AG04450 (cell line): ENCODE measurements around the gene MXRA7. TPM values are rescaled to one million over a fixed set of nuclear protein-coding genes. Genes with fewer than 3 reads are reported as not detected.

ENCODE experiments used
- CTCF ChIA-PET: fragments of 300-600, 350-600 bp; formaldehyde crosslinking; extraction: SDS; loops from one replicate; lab custom pipeline; 2022; ENCODE audit warnings: antibody characterized with exemption, inconsistent platforms; lab: Charles Lee
- POLR2A ChIA-PET: fragments of 350-600 bp; formaldehyde crosslinking; extraction: SDS; loops from one replicate; lab custom pipeline; 2021; ENCODE audit warnings: antibody characterized with exemption, inconsistent platforms; lab: Yijun Ruan, JAX
- DNase-seq: peaks from one replicate; pipeline ENCODE4 v3.0.0-alpha.2; 2011; ENCODE audit warnings: low read depth, low spot score
- H3K27ac ChIP-seq: one replicate; pipeline ENCODE4 v1.5.1; 2012; ENCODE audit warnings: low read depth, low read length, control low read depth
- H3K27me3 ChIP-seq: one replicate; pipeline ENCODE4 v1.6.0; 2012; ENCODE audit warnings: low read length; ENCODE audit not compliant: control insufficient read depth, insufficient read depth
- H3K4me3 ChIP-seq: 2 replicates; pipeline ENCODE4 v1.5.1; 2011; ENCODE audit warnings: mild to moderate bottlenecking, low read depth, low read length, control low read depth
- H3K9me3 ChIP-seq: 2 replicates; pipeline ENCODE4 v1.5.1; 2012; ENCODE audit warnings: low read length; ENCODE audit not compliant: control insufficient read depth, insufficient read depth
- CTCF ChIP-seq: IDR thresholded peaks from 2 replicates; pipeline ENCODE4 v1.5.1; 2011; ENCODE audit warnings: low read depth, low read length, control low read depth, inconsistent platforms
- polyA plus RNA-seq: library from polyadenylated mRNA; depleted of rRNA; stranded (reverse); fragments of >200 nt; gene quantifications from 2 replicates; pipeline ENCODE4 v1.2.3, GENCODE V29; 2011

Gene MXRA7
- polyA plus RNA-seq, 1 experiment = 222 TPM

GRCh38 chr17:76684756-76685155 is 26.0 kb downstream of the MXRA7 start:
- Histone ChIP-seq H3K27me3 (no peaks in the 10 kb centered on the region), H3K27ac (no peak overlapping the region), H3K4me3 (no peak overlapping the region), H3K9me3 (no peaks in the 10 kb centered on the region)
- no peak for TF ChIP-seq CTCF
- ChIA-PET POLR2A (interaction anchor here (0.6 to 0.8 kb wide), 3 partner anchors 11 to 102 kb away, joined by 3 to 8 read pairs (median 5); no protein-coding TSS in a partner anchor), CTCF (interaction anchor here (1.5 kb wide), 1 partner anchor 127 kb away, joined by 3 read pairs; no protein-coding TSS in a partner anchor)
- no peak for DNase-seq

DNA sequence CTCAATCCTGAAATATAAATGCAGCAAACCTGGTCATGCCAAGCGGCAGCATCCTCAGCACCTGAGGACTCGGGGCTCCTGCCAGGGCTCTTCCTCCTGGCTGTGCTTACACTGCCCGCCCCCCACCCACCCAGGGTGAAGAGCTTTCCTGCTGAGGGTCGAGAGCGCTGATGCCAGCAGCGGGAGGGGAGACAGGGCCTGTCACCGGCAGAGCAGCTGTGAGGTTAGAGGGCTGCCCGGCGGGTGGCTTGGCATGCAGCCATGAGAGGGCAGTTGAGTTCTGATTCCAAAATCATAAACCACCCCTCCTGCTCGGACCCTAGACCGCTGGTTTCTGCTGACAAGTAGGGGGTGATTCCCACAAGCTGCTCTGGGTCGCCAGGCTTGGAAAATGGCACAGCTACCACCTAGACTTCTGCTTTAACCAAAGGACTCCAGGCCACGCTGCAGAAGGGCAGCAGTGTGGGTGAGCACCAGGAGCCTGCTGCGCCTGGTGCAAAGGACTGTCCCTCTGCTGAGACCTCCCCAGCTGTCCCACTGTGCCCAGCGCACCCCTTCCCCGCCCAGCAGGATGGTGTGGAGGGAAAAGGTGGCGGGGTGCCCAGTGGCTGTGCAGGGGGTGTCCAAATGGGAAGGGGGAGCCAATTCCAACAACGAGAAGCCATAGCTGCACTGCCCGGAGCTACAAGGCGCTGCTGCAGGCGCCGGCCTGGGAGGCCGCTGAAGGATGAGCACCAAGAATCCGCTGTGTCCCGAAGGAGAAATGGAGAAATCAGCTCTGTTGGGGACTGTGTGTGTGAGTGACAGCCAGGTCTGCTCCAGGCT is 26.6 kb downstream of the MXRA7 start:
- no peaks in the 10 kb centered on the region for H3K27me3 ChIP-seq
- H3K27ac ChIP-seq = no peak overlapping the region
- no peak for DNase-seq
- H3K4me3 ChIP-seq = no peak overlapping the region
- no peaks in the 10 kb centered on the region for H3K9me3 ChIP-seq
- ChIA-PET CTCF (interaction anchor here (1.5 kb wide), 1 partner anchor 126 kb away, joined by 3 read pairs; no protein-coding TSS in a partner anchor), POLR2A (interaction anchor here (0.6 to 0.9 kb wide), 5 partner anchors 13 to 103 kb away, joined by 3 to 8 read pairs (median 3); partner anchors contain the start of gene MXRA7)
- no peak for TF ChIP-seq CTCF

GRCh38 chr17:76683011-76683755 is 27.6 kb downstream of the MXRA7 start:
- no peak for DNase-seq
- TF ChIP-seq CTCF = peak; percentile 11; the same call in 1 of the 2 replicates
- CTCF ChIA-PET = interaction anchor here (1.5 kb wide), 1 partner anchor 125 kb away, joined by 3 read pairs; no protein-coding TSS in a partner anchor
- POLR2A ChIA-PET = interaction anchor here (0.8 to 0.9 kb wide), 3 partner anchors 12 to 28 kb away, joined by 3 read pairs; partner anchors contain the start of gene MXRA7
- no peaks in the 10 kb centered on the region for H3K27me3 ChIP-seq
- H3K4me3 ChIP-seq = no peak overlapping the region
- H3K27ac ChIP-seq = no peak overlapping the region
- no peaks in the 10 kb centered on the region for H3K9me3 ChIP-seq

- Histone ChIP-seq H3K4me3 (no peak overlapping the region), H3K27ac (no peak overlapping the region), H3K9me3 (no peaks in the 10 kb centered on the region), H3K27me3 (no peaks in the 10 kb centered on the region)
- ChIA-PET POLR2A (interaction anchor here (1.0 to 1.2 kb wide), 2 partner anchors 27 to 125 kb away, joined by 3 read pairs; no protein-coding TSS in a partner anchor), CTCF (interaction anchor here (1.0 to 2.2 kb wide), 16 partner anchors 9 to 223 kb away, joined by 3 to 22 read pairs (median 5); partner anchors contain the start of gene MXRA7)
- DNase-seq = no peak
- no peak for TF ChIP-seq CTCF
Measured at GRCh38 chr17:76682296-76682695, 28.5 kb downstream of the MXRA7 start.
